HG03060 (cell line): ENCODE results near the gene KAT8.
"Not testable (repeated sequence)": the region's sequence is repeated elsewhere in the genome, so short reads cannot be mapped to it uniquely, and the experiment has no call there.

ENCODE experiments used
- ATAC-seq: cut with Tn5 transposase; IDR thresholded peaks from one replicate; pipeline ENCODE4 v1.9.1; 2021; ENCODE audit warnings: low read depth, moderate number of reproducible peaks; ENCODE audit not compliant: unreplicated experiment

KAT8 gene

DNA sequence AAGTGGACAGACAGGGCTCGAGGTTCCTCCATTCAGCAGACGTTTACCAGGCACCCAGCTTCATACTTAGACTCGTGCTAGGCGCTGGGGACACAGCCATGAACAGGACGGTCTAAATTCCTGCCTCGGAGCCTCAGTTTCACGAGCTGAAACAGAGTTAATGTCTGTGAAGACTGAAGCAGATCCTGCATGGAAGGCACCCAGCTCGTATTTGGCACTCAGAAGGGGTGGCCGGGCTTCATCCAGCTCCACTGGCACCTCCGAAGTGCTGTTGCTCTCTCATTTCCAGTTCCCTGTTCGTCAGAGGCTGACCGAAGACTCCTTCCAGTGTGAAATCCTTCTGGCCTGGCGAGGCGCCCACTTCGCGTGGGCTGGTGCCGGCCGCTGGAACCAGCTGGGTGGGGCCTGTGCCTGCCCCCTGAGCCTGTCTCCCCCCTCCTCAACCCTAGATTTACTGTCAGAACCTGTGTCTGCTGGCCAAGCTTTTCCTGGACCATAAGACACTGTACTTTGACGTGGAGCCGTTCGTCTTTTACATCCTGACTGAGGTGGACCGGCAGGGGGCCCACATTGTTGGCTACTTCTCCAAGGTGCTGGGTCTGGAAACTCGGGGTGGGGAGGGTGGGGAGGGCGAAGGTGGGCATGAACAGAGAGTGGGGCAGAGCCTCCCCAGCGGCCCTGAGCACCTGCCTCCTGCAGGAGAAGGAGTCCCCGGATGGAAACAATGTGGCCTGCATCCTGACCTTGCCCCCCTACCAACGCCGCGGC, 12.3 kb downstream of the KAT8 start:
- no peak for ATAC-seq

DNA sequence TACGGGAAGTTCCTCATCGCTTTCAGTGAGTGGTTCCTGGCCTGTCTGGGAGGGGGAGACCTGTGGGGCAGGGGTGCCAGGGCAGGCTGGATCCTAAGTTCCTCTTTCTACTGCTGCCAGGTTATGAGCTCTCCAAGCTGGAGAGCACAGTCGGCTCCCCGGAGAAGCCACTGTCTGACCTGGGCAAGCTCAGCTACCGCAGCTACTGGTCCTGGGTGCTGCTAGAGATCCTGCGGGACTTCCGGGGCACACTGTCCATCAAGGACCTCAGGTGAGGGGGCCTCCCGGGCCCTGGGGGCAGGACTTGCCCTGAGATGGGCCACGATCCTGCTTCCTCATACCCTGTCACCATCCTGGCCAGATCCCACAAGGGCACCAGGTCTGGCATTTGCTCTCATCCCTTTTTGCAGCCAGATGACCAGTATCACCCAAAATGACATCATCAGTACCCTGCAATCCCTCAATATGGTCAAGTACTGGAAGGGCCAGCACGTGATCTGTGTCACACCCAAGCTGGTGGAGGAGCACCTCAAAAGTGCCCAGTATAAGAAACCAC, 12.9 kb downstream of the KAT8 start:
- no peak for ATAC-seq

DNA sequence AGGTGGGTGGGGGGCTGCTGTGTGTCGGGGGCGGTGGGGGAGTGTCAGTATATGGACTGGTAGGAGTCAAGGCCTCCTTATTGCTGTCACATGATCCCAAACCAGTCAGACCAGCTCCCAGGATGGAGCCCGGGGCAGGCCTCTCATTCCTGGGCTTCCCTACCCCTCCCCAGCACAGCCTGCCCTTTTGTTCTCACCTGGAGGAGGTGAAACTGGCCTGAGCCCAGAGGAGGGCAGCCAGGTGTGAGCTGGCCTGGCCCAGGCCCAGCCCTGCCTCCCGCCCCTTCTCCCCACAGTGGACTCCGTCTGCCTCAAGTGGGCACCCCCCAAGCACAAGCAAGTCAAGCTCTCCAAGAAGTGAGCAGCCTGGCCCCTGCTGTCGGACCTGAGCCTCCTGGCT, 13.4 kb downstream of the KAT8 start:
- no peak for ATAC-seq

DNA sequence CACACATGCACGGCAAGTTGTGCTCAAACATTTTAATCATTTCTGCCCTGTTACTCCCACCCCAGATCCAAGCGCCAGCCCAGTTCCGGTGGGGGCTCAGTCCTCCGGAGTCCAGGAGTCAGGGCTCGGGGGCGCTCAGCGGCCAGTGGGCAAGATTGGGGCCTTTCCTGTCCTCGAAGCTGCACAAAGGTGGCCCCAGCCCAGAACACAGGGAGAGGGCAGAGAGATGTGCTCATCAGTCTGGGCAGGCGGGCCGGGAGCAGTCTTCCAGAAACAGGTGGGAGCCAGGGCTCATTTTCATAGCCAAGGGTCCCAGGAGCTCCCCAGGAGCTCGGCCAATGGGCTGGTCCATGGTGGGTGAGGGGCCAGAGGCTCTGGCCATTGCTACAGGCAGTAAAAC, 14.0 kb downstream of the KAT8 start:
- ATAC-seq: no peak

DNA sequence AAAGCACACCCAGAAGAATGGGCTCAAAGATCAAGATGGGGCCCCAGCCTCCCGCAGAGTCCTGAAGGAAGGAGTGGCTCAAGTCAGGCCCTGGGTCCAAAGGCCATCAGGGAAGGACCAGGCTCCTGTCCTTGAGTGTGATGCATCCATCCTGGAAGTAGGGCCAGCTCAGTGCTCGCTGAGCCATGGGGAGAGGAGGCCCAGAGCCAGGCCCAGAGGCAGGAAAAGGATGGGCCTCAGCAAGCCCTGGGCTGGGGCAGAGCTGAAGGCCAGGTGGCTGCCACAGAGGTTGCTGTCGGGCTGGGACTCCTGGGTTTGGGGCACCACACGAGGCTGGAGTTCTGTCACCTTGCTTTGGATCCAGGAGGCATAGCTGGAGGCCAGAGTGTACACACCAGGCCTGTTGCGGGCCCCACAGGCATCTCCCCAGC, 14.4 kb downstream of the KAT8 start:
- no peak for ATAC-seq

DNA sequence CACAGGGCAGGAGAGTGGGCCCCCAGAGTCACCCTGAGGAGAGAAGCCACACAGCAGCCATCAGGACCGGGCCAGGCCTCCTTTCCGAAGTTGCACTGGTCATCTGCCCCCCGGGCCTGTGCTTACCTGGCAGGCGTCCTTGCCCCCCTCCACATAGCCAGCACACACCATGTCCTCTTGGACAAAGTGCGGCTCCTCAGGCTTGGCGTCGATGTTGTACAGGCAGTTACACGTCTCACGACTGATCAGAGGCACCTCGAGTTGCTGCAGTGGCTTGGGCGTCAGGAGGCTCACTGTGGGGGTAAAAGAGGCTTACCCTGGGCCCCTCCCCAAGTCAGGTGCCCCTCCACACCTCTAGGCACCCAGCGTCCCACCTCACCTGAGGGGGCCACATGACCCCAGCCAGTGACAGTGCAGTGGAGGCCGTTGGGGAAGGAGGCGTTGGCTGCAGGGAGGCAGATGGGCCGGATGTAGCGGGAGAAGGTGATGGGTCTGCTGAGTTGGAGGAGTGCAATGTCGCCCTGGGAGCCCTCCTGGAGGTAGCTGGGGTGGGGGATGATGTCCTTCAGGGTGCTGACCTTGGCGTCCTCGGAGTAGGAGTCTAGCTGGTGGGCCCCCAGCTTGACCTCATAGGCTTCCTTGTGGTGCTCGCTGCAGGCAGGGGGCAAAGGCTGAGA, 15.0 kb downstream of the KAT8 start:
- ATAC-seq: no peak

DNA sequence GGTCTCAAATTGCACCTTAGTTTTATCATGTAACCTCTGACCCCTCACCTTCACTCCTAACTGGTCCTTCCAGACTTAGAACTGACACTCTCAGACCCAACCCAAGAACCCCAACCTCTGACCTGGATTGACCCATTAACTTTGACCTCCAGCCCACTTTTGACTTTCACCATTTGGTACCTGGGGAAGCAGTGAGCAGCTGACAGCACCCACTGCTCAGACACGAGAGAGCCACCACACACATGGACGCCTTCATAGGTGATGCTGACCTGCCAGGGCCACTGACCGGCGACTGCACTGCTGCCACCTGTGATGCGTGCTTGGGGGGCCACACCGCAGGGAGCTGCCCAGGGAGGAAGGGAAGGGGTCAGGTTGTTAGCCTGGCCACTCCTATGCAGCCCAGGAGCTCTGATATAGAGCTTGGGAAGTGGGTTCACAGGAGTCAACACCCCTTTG, 15.6 kb downstream of the KAT8 start:
- ATAC-seq: no peak

DNA sequence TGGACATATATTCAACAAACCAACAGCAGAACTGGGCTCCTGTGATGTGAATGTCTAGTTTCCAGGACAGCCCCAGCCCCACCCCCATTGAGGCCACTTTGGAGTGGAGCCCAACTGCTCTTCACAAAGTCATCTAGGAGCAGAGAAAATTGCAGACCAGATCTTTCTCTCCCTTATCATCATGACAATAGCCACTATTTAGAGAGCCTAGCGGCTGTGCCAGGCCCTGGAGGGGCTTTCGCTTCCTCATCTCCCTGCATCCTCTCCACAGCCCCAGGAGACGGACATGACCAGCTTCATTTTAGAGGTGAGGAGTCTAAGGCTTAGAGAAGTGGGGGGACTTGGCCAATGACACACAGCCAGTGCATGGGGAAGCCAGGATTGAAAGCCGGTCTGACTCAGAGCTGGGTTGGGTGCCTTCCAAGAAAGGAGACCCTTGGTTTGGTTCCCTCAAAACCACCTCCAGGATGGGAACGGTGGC, 16.7 kb downstream of the KAT8 start:
- ATAC-seq: no peak

DNA sequence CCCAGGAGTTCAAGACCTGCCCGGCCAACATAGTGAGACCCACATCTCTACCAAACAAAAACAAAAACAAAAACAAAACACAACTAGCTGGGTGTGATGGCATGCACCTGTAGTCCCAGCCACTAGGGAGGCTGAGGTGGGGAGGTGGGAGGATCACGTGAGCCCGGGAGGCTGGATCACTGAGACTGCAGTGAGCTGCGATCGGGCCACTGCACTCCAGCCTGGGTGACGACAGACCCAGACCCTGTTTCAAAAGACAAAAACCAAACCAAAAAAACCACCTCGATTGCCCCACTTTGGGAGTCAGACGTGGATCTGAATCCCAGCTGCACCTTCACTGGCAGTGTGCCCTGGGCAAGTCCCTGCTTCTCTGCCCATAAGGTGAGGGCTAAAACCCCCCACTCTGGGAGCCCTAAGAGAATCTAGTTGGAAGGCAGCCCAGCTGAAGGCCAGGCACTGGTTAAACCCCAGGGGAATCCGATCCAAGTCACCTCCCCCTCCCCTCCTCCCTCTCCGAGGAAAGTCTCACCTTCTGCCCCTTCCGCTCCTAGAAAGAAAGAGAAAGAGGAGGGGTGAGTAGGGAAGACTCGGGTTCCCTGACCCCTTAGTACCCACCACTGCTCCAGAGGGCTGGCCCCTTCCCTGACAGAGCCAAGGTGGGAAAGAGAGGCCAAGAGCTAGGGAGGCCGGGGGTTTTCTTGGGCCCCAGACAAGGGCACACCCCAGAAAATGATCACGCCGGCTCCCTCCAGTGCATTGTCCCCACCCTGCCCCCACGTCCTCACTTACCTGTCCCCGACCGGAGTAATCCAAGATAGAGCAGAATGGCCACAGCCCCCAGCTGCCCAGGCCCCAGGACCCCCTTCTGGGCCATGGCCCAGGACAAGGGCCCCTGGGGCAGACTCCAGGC, 17.4 kb downstream of the KAT8 start:
- no peak for ATAC-seq

DNA sequence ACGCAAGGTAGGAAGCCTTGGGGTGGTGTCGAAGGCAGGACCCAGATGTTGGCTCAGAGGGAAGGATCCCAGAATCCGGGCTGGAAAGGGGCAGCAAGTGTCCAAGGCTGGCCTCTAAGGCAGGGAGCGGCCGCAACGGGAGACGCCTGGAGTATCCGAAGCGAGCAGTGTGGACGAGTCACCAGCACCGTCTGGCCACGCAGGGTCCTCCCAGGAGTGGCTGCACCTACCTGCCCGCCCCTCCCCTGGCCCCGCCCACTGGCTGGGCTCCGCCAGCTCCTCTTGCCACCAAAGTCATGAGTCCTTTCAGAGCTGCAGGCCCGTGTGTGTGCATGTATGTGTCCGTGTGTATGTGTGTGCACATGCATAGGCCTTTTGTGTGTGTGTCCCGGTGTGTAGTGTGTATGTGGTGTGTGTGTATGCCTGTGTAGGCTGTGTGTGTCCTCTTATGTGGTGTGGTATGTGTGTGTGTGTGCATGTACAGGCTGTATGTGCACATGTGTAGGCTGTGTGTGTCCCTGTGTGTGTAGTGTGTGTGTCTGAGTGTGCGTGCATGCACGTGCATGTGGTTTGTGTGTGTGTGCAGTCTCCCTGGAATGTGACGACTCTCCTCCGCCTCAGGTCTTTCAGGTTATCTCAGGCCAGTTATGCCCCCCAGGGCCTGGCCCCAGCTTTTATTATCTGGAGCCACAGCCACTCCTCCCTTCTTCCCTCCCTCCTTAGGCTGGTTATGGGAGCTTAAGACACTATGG, 18.2 kb downstream of the KAT8 start, which contains the start of gene PRSS8:
PRSS8 (minus strand) TSS at position 193 of the 752 bp plus-strand sequence. CDS start 229 bp downstream, outside the sequence.
- ATAC-seq: no peak

DNA sequence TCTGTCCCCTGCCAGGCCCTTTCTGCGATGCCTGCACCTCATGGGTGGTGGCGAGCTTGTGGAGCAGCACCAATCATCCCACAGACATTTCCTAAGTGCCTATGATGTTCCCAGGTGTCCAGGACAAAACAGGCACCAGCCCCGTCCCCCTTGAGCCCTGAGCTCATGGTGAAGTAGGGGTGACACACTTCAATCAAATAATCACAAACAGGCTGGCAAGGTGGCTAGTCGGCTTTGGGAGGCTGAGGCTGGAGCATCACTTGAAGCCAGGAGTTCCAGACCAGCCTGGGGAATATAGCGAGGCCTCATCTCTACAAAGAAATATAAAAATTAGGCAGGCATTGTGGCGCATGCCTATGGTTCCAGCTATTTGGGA, 18.8 kb downstream of the KAT8 start:
- no peak for ATAC-seq

DNA sequence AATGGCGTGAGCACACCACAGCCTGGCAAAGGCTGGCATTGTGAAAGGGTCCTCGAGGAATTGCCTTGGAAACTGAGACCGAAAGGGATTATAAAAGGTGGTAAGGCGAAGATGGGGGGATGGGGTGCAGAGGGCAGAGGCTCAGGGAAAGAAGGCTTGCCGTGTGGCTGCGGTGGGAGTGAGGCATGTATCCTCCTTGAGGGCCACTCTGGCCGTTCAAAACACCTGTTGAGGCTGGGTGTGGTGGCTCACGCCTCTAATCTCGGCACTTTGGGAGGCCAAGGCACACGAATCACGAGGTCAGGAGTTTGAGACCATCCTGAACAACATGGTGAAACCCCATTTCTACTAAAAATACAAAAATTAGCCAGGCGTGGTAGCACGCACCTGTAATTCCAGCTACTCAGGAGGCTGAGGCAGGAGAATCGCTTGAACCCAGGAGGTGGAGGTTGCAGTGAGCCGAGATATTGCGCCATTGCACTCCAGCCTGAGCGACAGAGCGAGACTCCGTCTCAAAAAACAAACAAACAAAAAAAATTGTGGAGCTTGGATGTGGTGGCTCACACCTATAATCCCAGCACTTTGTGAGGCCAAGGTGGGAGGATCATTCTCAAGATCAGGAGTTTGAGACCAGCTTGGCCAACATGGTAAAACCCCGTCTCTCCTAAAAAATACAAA, 19.5 kb downstream of the KAT8 start:
- not testable (repeated sequence) for ATAC-seq

DNA sequence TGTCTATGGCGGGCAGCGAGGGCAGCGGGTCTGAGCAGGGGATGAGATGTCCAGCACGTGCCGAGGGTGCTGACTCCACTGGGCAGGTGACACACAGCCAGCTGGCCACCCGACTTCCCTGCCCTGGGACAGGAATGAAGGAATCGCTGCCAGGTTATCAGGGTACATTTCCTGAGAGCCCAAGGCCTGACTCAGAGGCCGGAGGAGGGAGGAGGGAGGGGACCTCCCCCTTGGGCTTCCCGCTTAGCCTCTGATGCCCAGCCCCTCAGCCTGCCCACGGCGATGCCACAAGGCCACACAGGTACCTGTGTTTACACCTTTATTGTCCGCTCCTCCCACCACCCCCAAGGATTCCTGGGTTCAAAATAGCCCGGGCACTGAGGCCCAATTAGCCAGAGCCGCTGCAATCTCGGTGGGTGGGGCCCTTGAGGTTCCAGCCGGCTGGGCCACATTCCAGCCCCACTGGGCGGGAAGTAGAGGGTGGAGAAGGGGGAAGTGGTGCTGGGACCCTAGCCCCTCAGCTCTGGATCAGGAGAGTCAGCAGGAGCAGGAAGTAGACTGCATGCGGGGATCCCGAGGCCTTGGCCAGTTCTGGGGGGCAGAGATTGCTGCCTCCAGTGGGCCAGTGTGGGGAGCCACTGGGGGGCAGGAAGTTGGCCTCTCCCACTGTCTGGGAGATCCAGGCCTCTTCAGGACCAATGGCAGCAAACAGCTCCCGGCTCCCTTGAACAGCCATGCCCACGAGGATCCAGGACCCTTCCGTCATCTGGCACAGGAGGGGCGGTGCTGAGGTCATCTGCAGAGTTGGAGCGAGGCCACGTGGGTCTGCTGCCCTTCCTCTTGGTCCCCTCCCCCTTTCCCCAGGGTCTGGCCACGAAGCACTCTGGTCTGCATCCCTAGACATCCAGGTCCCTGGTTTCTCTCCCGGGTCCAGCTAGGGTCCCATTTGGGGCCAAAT, 21.4 kb downstream of the KAT8 start:
- no peak for ATAC-seq

DNA sequence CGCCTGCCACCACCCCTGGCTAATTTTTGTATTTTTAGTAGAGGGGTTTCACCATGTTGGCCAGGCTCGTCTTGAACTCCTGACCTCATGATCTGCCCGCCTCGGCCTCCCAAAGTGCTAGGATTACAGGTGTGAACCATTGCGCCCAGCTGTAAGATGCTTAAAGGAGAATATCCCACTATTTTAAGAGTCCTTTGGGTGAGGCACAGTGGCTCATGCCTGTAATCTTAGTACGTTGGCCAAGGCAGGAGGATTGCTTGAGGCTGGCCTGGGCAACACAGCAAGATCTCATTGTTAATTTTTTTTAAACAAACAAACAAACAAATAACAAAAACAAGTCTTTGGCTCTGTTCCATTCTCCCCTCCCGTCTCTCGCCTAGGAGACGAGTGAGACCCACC, 23.6 kb downstream of the KAT8 start:
- ATAC-seq: not testable (repeated sequence)

DNA sequence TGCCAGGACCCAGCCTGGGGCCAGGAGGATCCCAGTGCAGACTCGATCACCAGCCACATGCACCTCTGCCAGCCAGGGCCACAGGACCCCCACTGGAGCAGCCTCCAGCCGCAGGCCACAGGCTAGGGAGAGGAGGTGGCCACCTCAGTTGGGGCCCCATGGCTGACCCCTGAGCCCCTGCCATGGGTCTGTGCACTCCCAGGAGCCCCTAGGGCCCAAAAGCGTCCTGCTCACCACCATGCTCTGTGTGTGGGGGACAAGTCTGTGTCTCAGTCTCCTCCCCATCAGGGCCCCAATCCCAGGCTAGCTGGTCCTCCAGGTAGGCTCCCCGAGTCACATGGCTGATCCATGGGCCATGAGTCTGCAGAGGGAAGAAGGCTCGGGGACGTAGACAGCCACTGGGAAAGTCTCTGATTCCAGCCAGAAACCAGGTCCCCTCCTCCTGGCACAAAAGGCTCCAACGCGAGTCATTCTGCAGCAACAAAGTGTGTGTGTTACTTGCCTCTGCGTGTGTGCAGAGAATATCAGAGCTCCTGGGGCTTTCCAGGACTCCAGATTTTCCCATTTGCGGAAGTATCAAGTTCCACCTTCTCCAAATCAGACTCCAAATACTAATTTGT, 24.1 kb downstream of the KAT8 start:
- no peak for ATAC-seq

DNA sequence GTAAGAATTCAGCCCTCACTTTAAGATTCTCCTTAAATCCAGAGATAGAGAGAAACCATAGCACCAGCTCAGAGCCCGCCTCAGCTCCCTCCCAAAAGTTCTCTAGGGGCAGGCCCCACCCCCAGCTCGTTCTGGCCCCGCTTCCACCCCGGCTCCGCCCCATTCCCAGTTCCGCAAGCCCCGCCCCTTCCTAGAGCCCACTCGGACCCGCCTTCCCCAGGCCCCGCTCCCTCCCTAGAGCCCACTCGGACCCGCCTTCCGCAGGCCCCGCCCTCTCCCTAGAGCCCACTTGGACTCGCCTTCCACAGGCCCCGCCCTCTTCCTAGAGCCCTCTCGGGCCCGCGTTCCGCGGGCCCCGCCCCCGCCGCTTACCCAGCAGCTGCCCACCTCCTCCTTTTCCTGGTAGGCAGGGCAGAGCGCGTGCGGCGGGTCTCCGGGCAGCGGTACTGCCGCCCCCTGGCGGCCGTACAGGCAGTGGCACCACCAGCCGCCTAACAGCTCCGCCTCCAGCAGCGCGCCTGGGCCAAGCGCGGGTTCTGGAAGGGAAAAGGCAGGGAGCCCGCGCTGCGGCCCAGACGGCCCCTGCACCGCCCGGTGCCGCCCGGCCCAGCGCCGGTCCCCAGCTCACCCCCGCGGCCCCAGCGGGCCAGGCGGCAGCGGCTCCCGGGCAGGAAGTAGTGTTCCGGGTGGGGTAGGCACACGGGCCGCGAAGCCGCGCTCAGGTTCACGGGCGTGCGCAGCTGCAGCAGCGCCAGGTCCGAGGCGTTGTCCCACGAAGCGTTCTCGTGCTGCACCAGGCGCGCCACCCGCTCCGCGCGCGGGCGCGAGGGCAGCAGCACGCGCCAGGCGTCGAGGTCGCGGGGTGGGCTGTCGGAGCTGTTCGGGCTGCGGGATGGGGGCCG, 24.9 kb downstream of the KAT8 start:
- ATAC-seq: peak; percentile 60
